ENCODE data around the gene ADAMTSL3. TPM values are rescaled to one million over a fixed set of nuclear protein-coding genes. Genes with fewer than 3 reads are reported as not detected.

Gene ADAMTSL3
- total RNA-seq, 1 donor from 2014 or later = 0.17 TPM

GRCh38 chr15:83710452-83710851 is 56.5 kb downstream of the ADAMTSL3 start:
- H3K27ac Mint-ChIP-seq (ENCODE audit: unreplicated experiment) = no peak overlapping the region

DNA sequence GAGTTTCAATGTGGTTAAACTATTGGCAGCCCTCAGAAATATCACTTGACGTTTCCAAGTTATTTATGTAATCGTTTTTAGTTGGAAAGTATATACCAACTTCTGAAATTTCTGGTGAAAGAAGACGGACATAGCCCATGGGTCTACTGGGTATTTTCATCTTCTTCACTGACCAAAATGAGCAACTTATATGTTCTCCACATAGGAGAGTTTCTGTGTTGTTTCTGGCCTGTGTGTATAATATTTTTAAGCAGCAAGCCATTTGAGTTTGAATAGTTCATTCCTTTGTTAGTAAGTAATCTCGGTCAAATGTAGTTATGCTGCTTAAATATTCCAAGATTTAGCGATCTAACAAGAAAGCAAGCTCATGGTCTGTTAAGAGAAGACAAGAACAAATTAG is 57.3 kb downstream of the ADAMTSL3 start:
- H3K4me3 Mint-ChIP-seq (ENCODE audit: unreplicated experiment) = no peak overlapping the region

More at GRCh38 chr15:83710452-83710851, 56.5 kb downstream of the ADAMTSL3 start:
- Mint-ChIP-seq H3K9me3 (ENCODE audit: low read depth) (no peaks in the 10 kb centered on the region), H3K36me3 (ENCODE audit: low read depth) (no peaks in the 10 kb centered on the region), H3K27me3 (ENCODE audit: low read depth) (peaks cover 2% of the 10 kb centered on the region), H3K4me3 (ENCODE audit: unreplicated experiment) (no peak overlapping the region), H3K4me1 (ENCODE audit: low read depth) (no peaks in the 10 kb centered on the region)
- DNase-seq (ENCODE audit: low spot score) = no peak
- TF ChIP-seq, protein P1, sequence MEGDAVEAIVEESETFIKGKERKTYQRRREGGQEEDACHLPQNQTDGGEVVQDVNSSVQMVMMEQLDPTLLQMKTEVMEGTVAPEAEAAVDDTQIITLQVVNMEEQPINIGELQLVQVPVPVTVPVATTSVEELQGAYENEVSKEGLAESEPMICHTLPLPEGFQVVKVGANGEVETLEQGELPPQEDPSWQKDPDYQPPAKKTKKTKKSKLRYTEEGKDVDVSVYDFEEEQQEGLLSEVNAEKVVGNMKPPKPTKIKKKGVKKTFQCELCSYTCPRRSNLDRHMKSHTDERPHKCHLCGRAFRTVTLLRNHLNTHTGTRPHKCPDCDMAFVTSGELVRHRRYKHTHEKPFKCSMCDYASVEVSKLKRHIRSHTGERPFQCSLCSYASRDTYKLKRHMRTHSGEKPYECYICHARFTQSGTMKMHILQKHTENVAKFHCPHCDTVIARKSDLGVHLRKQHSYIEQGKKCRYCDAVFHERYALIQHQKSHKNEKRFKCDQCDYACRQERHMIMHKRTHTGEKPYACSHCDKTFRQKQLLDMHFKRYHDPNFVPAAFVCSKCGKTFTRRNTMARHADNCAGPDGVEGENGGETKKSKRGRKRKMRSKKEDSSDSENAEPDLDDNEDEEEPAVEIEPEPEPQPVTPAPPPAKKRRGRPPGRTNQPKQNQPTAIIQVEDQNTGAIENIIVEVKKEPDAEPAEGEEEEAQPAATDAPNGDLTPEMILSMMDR (IDR thresholded peaks at IDR 0.05) = no peak

GRCh38 chr15:83713242-83713641 is 59.3 kb downstream of the ADAMTSL3 start:
- H3K4me3 Mint-ChIP-seq (ENCODE audit: unreplicated experiment) = no peak overlapping the region
- H3K27me3 Mint-ChIP-seq (ENCODE audit: low read depth) = peaks cover 7% of the 10 kb centered on the region
- H3K27ac Mint-ChIP-seq (ENCODE audit: unreplicated experiment) = no peak overlapping the region
- no peaks in the 10 kb centered on the region for H3K9me3 Mint-ChIP-seq (ENCODE audit: low read depth)
- H3K36me3 Mint-ChIP-seq (ENCODE audit: low read depth) = no peaks in the 10 kb centered on the region
- H3K4me1 Mint-ChIP-seq (ENCODE audit: low read depth) = no peaks in the 10 kb centered on the region
- DNase-seq (ENCODE audit: low spot score) = no peak
- TF ChIP-seq, protein P1 (IDR thresholded peaks at IDR 0.05) = no peak

More for the DNA sequence above, 57.3 kb downstream of the ADAMTSL3 start:
- Mint-ChIP-seq H3K27ac (ENCODE audit: unreplicated experiment) (no peak overlapping the region), H3K36me3 (ENCODE audit: low read depth) (no peaks in the 10 kb centered on the region), H3K9me3 (ENCODE audit: low read depth) (no peaks in the 10 kb centered on the region), H3K4me1 (ENCODE audit: low read depth) (no peaks in the 10 kb centered on the region), H3K27me3 (ENCODE audit: low read depth) (peaks cover 2% of the 10 kb centered on the region)
- TF ChIP-seq, protein P1 (IDR thresholded peaks at IDR 0.05) = no peak
- no peak for DNase-seq (ENCODE audit: low spot score)

DNA sequence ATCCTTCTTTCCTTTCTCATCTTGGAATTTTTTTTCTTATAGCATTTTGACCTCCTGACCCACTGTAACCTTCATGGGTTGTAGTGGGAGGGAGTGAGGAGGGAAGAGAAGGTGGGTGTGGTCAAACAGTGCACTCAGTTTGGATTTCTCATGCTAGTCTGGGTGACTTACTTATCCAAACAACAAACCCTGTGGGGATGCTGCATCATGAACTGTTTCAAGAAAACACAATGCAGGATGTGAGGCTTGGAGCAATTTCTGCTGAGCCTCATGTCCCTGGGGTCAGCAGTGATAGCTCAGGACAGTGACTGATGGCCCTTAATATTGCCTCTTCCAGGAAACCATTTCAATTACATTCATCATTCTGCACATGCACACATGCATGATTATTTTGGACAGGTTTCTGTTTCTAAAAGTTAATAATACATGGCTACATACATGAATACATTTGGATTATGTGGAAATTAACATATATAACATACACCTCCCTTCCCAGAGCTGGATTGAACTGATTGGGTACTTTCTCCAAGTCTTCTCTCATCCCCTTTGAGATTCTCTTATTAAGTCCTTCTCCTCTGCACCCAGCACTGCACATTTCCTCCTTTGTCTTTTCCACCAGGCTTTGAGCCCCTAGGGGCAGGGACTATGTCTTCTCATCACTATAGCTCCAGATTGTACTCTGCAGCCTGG is 61.2 kb downstream of the ADAMTSL3 start:
- TF ChIP-seq, protein P1 (IDR thresholded peaks at IDR 0.05) = no peak
- Mint-ChIP-seq H3K4me1 (ENCODE audit: low read depth) (no peaks in the 10 kb centered on the region), H3K4me3 (ENCODE audit: unreplicated experiment) (no peak overlapping the region), H3K36me3 (ENCODE audit: low read depth) (no peaks in the 10 kb centered on the region), H3K9me3 (ENCODE audit: low read depth) (no peaks in the 10 kb centered on the region), H3K27ac (ENCODE audit: unreplicated experiment) (no peak overlapping the region), H3K27me3 (ENCODE audit: low read depth) (peaks cover 7% of the 10 kb centered on the region)
- no peak for DNase-seq (ENCODE audit: low spot score)

DNA sequence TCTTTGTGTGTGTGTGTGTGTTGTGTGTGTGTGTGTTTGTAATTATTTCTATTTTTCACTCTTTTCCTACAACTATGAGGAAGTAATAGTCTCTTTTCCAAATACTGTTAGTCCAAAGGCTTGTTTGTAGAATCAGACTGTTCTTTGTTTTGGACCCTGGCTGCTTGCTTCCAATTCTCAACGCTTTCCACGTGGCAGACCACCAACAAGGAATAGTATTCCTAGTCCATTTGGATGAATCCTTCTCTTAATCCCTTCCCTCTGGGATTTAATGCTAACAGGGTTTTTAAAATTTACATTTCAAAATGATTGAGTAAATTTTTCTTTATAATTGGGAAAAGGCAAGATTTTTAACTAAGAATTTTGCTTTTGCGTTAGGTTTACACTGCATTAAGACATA is 62.7 kb downstream of the ADAMTSL3 start:
- no peaks in the 10 kb centered on the region for H3K9me3 Mint-ChIP-seq (ENCODE audit: low read depth)
- no peak for DNase-seq (ENCODE audit: low spot score)
- no peaks in the 10 kb centered on the region for H3K4me1 Mint-ChIP-seq (ENCODE audit: low read depth)
- no peak overlapping the region for H3K4me3 Mint-ChIP-seq (ENCODE audit: unreplicated experiment)
- H3K27ac Mint-ChIP-seq (ENCODE audit: unreplicated experiment) = no peak overlapping the region
- H3K36me3 Mint-ChIP-seq (ENCODE audit: low read depth) = no peaks in the 10 kb centered on the region
- H3K27me3 Mint-ChIP-seq (ENCODE audit: low read depth) = peaks cover 5% of the 10 kb centered on the region
- TF ChIP-seq, protein P1 (IDR thresholded peaks at IDR 0.05) = no peak
